AG09319 (cell line): ENCODE data around the gene PAPSS1.

Source experiments
- DNase-seq: peaks from one replicate; pipeline ENCODE4 v3.0.0-alpha.2; 2010; ENCODE audit warnings: low read depth; ENCODE audit errors: extremely low read depth
- CTCF ChIP-seq: IDR thresholded peaks from 2 replicates; pipeline ENCODE4 v1.5.1; 2011; ENCODE audit warnings: low read depth, mild to moderate bottlenecking, inconsistent platforms, low read length, moderate library complexity

The PAPSS1 gene

GRCh38 chr4:107640878-107641277 is 79.2 kb downstream of the PAPSS1 start:
- TF ChIP-seq CTCF: no peak
- DNase-seq: no peak

GRCh38 chr4:107640197-107640596 is 79.8 kb downstream of the PAPSS1 start:
- no peak for TF ChIP-seq CTCF

GRCh38 chr4:107635735-107636134 is 84.3 kb downstream of the PAPSS1 start:
- no peak for TF ChIP-seq CTCF
- no peak for DNase-seq

More at GRCh38 chr4:107640197-107640596, 79.8 kb downstream of the PAPSS1 start:
- no peak for DNase-seq

- no peak for DNase-seq
- TF ChIP-seq CTCF: no peak
Measured at GRCh38 chr4:107631560-107631959, 88.5 kb downstream of the PAPSS1 start.

GRCh38 chr4:107630185-107630705 is 89.8 kb downstream of the PAPSS1 start:
- DNase-seq: no peak

GRCh38 chr4:107629318-107629717 is 90.7 kb downstream of the PAPSS1 start:
- no peak for TF ChIP-seq CTCF
- DNase-seq: no peak

More at GRCh38 chr4:107630185-107630705, 89.8 kb downstream of the PAPSS1 start:
- TF ChIP-seq CTCF: no peak

GRCh38 chr4:107625391-107625902 is 94.6 kb downstream of the PAPSS1 start:
- no peak for TF ChIP-seq CTCF
- DNase-seq: no peak
